ENCODE measurements around the gene ZNF14. TPM values are rescaled to one million over a fixed set of nuclear protein-coding genes. Genes with fewer than 3 reads are reported as not detected.

Gene ZNF14
- total RNA-seq, 4 donors from 2014 or later = 5.6 to 29.1 (median 20.4) TPM

GRCh38 chr19:19743176-19743575 lies 10.3 kb upstream of the ZNF14 start:
- Histone ChIP-seq H3K27me3 (no peaks in the 10 kb centered on the region), H3K4me3 (no peak overlapping the region), H3K27ac (no peak overlapping the region), H3K9me3 (no peaks in the 10 kb centered on the region), H3K36me3 (no peaks in the 10 kb centered on the region), H3K4me1 (no peaks in the 10 kb centered on the region)
- TF ChIP-seq POLR2A (IDR thresholded peaks at IDR 0.05) (no peak), CTCF (IDR thresholded peaks at IDR 0.05) (no peak)
- intact Hi-C loops (cut with DNase I; ENCODE audit: low total_unique reads) = no loop called here
- no peak for DNase-seq

- H3K4me3 ChIP-seq = no peak overlapping the region
- no peaks in the 10 kb centered on the region for H3K27me3 ChIP-seq
- DNase-seq = no peak
- intact Hi-C loops (cut with DNase I; ENCODE audit: low total_unique reads) = no loop called here
- no peaks in the 10 kb centered on the region for H3K4me1 ChIP-seq
- TF ChIP-seq POLR2A (IDR thresholded peaks at IDR 0.05) (no peak), CTCF (IDR thresholded peaks at IDR 0.05) (no peak)
- H3K9me3 ChIP-seq = no peaks in the 10 kb centered on the region
- H3K36me3 ChIP-seq = no peaks in the 10 kb centered on the region
- H3K27ac ChIP-seq = no peak overlapping the region
Observed at GRCh38 chr19:19742773-19743172, 9.9 kb upstream of the ZNF14 start.

- Histone ChIP-seq H3K4me3 (no peak overlapping the region), H3K9me3 (no peaks in the 10 kb centered on the region), H3K27me3 (no peaks in the 10 kb centered on the region), H3K36me3 (no peaks in the 10 kb centered on the region), H3K27ac (no peak overlapping the region), H3K4me1 (no peaks in the 10 kb centered on the region)
- TF ChIP-seq CTCF (IDR thresholded peaks at IDR 0.05) (no peak), POLR2A (IDR thresholded peaks at IDR 0.05) (no peak)
- DNase-seq = no peak
- intact Hi-C loops (cut with DNase I; ENCODE audit: low total_unique reads) = no loop called here
Observed at GRCh38 chr19:19741184-19741583, 8.3 kb upstream of the ZNF14 start.

- Histone ChIP-seq H3K27me3 (no peaks in the 10 kb centered on the region), H3K9me3 (no peaks in the 10 kb centered on the region), H3K27ac (no peak overlapping the region), H3K36me3 (no peaks in the 10 kb centered on the region), H3K4me3 (no peak overlapping the region), H3K4me1 (no peaks in the 10 kb centered on the region)
- intact Hi-C loops (cut with DNase I; ENCODE audit: low total_unique reads) = no loop called here
- TF ChIP-seq POLR2A (IDR thresholded peaks at IDR 0.05) (no peak), CTCF (IDR thresholded peaks at IDR 0.05) (no peak)
- DNase-seq = no peak
Observed at GRCh38 chr19:19740755-19741154, 7.8 kb upstream of the ZNF14 start.

- Histone ChIP-seq H3K4me3 (no peak overlapping the region), H3K27ac (no peak overlapping the region), H3K36me3 (no peaks in the 10 kb centered on the region), H3K27me3 (no peaks in the 10 kb centered on the region), H3K9me3 (no peaks in the 10 kb centered on the region), H3K4me1 (no peaks in the 10 kb centered on the region)
- TF ChIP-seq POLR2A (IDR thresholded peaks at IDR 0.05) = no peak
- no peak for TF ChIP-seq CTCF (IDR thresholded peaks at IDR 0.05)
- intact Hi-C loops (cut with DNase I; ENCODE audit: low total_unique reads) = no loop called here
- no peak for DNase-seq
Observed at GRCh38 chr19:19738564-19738963, 5.7 kb upstream of the ZNF14 start.
